Mesothelial cell of epicardium (in vitro differentiated cells): ENCODE results near the gene ADPRHL1. TPM values are rescaled to one million over a fixed set of nuclear protein-coding genes. Genes with fewer than 3 reads are reported as not detected.
A peak's percentile ranks its signal among the peaks of the same experiment; 100 is the strongest.

Experiments used
- DNase-seq, 2 experiments: peaks; one replicate each; pipeline ENCODE4 v3.0.0; 2021; ENCODE audit warnings: low spot score in 2 of 2; ENCODE audit not compliant: unreplicated experiment in 2 of 2
- H3K27ac Mint-ChIP-seq: 2 replicates; pipeline ENCODE4 v1.8.0; 2021; ENCODE audit warnings: mixed read lengths
- H3K27me3 Mint-ChIP-seq: 2 replicates; pipeline ENCODE4 v1.8.0; 2021; ENCODE audit warnings: low read depth, mixed read lengths
- H3K36me3 Mint-ChIP-seq: 2 replicates; pipeline ENCODE4 v1.8.0; 2021; ENCODE audit warnings: mixed read lengths
- H3K4me1 Mint-ChIP-seq: 2 replicates; pipeline ENCODE4 v1.8.0; 2021; ENCODE audit warnings: mixed read lengths
- H3K4me3 Mint-ChIP-seq: 2 replicates; pipeline ENCODE4 v1.8.0; 2021; ENCODE audit warnings: mild to moderate bottlenecking, moderate library complexity, mixed read lengths
- H3K9me3 Mint-ChIP-seq: 2 replicates; pipeline ENCODE4 v1.8.0; 2021; ENCODE audit warnings: mixed read lengths
- total RNA-seq: library from RNA; stranded (reverse); gene quantifications from 3 replicates; pipeline ENCODE4 v1.2.1, GENCODE V29; 2021
- TF ChIP-seq, protein P1 (sequence below): fragments of 200-600 bp; sonication (generic); IDR thresholded peaks from one replicate; pipeline ENCODE4 v1.5.0; 2021; ENCODE audit warnings: antibody characterized with exemption; ENCODE audit not compliant: unreplicated experiment

The ADPRHL1 gene
- total RNA-seq, 1 donor from 2014 or later: 4.2 TPM

DNA sequence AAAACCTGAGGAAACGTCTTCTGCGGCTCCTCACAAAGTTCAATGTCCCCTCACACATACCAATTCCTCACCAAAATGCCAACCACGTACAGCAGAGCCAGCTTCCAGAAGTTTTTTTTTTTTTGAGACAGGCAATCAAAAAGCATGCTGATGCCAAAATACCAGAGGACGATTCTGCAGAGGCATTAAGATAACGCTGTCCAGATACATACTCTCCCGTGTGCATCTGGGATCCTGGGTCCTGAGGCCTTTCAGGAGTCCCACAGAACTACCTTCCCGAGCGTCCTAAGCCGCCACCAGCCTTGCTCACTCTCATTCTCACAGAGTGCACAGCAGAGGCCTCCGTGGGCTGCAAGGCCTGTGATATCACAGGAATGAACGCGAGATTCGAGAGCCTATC is 32.3 kb upstream of the ADPRHL1 start:
- no peaks in the 10 kb centered on the region for H3K9me3 Mint-ChIP-seq
- H3K27ac Mint-ChIP-seq: peak overlapping the region; percentile 57
- TF ChIP-seq, protein P1, sequence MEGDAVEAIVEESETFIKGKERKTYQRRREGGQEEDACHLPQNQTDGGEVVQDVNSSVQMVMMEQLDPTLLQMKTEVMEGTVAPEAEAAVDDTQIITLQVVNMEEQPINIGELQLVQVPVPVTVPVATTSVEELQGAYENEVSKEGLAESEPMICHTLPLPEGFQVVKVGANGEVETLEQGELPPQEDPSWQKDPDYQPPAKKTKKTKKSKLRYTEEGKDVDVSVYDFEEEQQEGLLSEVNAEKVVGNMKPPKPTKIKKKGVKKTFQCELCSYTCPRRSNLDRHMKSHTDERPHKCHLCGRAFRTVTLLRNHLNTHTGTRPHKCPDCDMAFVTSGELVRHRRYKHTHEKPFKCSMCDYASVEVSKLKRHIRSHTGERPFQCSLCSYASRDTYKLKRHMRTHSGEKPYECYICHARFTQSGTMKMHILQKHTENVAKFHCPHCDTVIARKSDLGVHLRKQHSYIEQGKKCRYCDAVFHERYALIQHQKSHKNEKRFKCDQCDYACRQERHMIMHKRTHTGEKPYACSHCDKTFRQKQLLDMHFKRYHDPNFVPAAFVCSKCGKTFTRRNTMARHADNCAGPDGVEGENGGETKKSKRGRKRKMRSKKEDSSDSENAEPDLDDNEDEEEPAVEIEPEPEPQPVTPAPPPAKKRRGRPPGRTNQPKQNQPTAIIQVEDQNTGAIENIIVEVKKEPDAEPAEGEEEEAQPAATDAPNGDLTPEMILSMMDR: no peak
- H3K36me3 Mint-ChIP-seq: peaks cover 2% of the 10 kb centered on the region
- no peak for DNase-seq
- H3K4me3 Mint-ChIP-seq: no peak overlapping the region
- no peaks in the 10 kb centered on the region for H3K27me3 Mint-ChIP-seq
- peaks cover 36% of the 10 kb centered on the region for H3K4me1 Mint-ChIP-seq

DNA sequence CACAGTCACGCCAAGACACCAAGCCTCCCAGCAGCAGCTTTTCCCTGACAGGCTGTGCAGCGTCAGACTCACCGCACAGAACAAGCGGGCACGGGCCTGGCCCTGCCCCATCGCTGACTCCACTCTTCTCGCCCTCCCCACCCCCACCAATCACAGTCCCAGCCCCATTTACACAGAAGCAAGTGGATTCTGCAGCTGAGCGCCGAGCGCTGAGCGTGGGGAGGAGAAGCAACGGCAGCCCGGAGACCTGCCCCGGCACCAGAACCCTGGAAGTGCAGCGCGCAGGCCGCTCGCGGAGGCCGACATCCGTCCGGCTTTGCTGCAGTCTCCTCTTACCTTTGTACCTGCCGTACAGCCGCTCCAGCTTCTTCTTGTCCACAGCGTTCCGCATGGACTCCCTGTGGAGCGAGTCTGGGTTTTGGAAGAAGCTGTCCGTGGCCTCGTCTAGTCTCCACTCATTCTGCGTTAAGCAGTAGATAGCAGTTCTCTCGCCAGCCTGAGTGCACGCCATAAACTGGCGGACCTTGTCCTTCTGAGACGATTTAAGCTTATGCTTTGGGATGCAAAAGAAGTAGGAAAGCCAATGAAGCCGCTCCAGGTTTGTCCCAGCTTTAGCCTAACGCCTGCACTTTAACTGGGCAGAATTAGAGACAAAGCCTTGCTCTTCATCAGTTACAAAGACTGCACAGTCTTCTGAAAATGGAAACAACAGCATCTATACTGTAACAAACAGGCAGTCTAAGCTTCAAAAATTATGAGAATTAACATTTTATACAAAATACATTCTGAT is 30.4 kb upstream of the ADPRHL1 start:
- no peaks in the 10 kb centered on the region for H3K9me3 Mint-ChIP-seq
- peaks cover 23% of the 10 kb centered on the region for H3K4me1 Mint-ChIP-seq
- TF ChIP-seq, protein P1: no peak
- peaks cover 10% of the 10 kb centered on the region for H3K36me3 Mint-ChIP-seq
- no peaks in the 10 kb centered on the region for H3K27me3 Mint-ChIP-seq
- H3K4me3 Mint-ChIP-seq: no peak overlapping the region
- no peak for DNase-seq
- H3K27ac Mint-ChIP-seq: no peak overlapping the region

DNA sequence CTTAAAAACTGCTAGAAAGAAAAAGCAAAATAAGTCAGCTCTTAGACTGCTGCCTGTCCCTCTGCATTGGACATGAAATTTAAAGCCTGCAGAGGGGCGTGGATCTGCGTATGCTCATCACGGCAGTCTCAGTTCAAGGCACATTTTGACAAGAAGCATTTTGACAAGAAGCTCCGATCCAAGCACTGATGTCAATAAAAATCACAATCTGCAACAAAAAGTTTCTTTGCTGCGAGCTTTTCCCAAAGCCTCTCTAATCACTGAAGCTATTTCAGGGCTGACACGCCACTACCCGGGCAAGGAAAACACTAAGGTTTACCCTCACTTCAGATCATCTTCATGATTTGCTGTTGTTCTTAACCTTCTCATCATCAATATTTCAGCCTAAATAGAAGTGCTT is 29.8 kb upstream of the ADPRHL1 start:
- peaks cover 17% of the 10 kb centered on the region for H3K4me1 Mint-ChIP-seq
- DNase-seq: no peak
- no peak overlapping the region for H3K27ac Mint-ChIP-seq
- H3K27me3 Mint-ChIP-seq: no peaks in the 10 kb centered on the region
- H3K4me3 Mint-ChIP-seq: no peak overlapping the region
- peaks cover 16% of the 10 kb centered on the region for H3K36me3 Mint-ChIP-seq
- peaks cover 5% of the 10 kb centered on the region for H3K9me3 Mint-ChIP-seq
- TF ChIP-seq, protein P1: no peak

DNA sequence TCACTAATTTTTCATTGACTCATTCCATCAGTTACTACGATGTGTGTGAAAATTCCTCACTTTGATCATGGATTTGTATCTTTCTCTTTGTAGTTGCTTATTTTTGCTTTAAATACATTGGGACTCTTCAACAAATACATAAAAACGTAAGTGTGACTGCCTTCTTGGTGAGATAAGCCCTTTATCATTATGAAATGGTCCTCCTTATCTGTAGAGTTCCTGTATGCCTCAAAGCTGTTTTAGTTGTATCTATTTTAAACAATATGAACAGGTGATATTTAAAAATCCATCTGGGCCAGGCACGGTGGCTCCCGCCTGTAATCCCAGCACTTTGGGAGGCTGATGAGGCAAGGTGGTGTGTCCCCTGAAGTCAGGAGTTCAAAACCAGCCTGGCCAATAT is 25.9 kb upstream of the ADPRHL1 start:
- no peak for DNase-seq
- Mint-ChIP-seq H3K4me1 (no peaks in the 10 kb centered on the region), H3K36me3 (peaks cover 48% of the 10 kb centered on the region), H3K9me3 (peaks cover 17% of the 10 kb centered on the region), H3K27me3 (no peaks in the 10 kb centered on the region), H3K27ac (no peak overlapping the region), H3K4me3 (no peak overlapping the region)
- TF ChIP-seq, protein P1: no peak

DNA sequence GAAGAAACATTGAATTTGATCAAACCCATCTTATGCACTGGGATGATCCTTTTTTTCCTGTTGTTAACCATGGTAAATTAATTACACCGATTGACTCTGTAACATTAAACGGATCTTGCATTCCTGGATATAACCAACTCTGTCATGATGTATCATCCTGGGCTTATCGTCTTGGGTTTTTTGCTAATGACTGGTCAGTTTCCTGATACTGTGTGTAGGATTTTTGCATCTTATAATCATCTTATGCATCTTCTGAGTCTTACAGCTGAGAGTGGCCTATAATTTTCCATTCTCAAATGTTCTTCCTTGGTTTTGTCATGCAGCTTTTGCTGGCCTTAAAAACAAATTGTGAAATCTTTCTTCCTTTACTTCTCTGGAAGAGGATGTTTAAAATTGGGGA is 24.4 kb upstream of the ADPRHL1 start:
- H3K36me3 Mint-ChIP-seq: peaks cover 54% of the 10 kb centered on the region
- no peak overlapping the region for H3K27ac Mint-ChIP-seq
- TF ChIP-seq, protein P1: no peak
- no peak for DNase-seq
- H3K9me3 Mint-ChIP-seq: peaks cover 17% of the 10 kb centered on the region
- H3K27me3 Mint-ChIP-seq: no peaks in the 10 kb centered on the region
- no peaks in the 10 kb centered on the region for H3K4me1 Mint-ChIP-seq
- no peak overlapping the region for H3K4me3 Mint-ChIP-seq
